Right ventricle myocardium inferior (tissue), 1 donor: Measurements from ENCODE around the gene CDK5R2. TPM values are rescaled to one million over a fixed set of nuclear protein-coding genes. Genes with fewer than 3 reads are reported as not detected.
"Not testable (repeated sequence)": the region's sequence is repeated elsewhere in the genome, so short reads cannot be mapped to it uniquely, and the experiment has no call there.

Experiments used
- ATAC-seq: fragments of 200-7000 bp; cut with Tn5 transposase; one replicate; pipeline ENCODE4 v1.9.1; 2020; ENCODE audit warnings: mild to moderate bottlenecking, moderate library complexity
- DNase-seq: peaks from one replicate; pipeline ENCODE4 v3.0.0; 2021; ENCODE audit errors: missing footprints
- intact Hi-C: fragments of 100-400 bp; cut with DNase I; formaldehyde crosslinking; loops from one replicate; pipeline ENCODE4 v1.11.0; 2022
- long read RNA-seq: library from polyadenylated mRNA; unstranded; transcript quantifications from one replicate; pipeline ENCODE4 v2.0.0, GENCODE V29; 2021
- total RNA-seq: library from RNA; stranded (reverse); fragmentation: NEBNext Ultra II Directional; extraction: Animal tissue kit (Norgen Biotek cat#: 25700); gene quantifications from one replicate; pipeline ENCODE4 v1.2.1, GENCODE V29; 2021
- donor health status: DM: no; HTN: yes; CAD: no; lungs with severe emphysema.

Gene CDK5R2
- not detected for total RNA-seq
- long read RNA-seq: 0 reads

GRCh38 chr2:218959141-218959731 is at the start of gene CDK5R2:
TSS of gene CDK5R2 (plus strand) at chr2:218959666. CDS start at chr2:218959821, 155 bp downstream.
- intact Hi-C loops: no loop called here
- DNase-seq: peak; percentile 78
- ATAC-seq: peak; percentile 53

GRCh38 chr2:218910741-218911140 is 48.7 kb upstream of the CDK5R2 start:
- no peak for DNase-seq
- no peak for ATAC-seq
- intact Hi-C loops: no loop called here

- intact Hi-C loops: no loop called here
- DNase-seq: no peak
- ATAC-seq: no peak
Measured at GRCh38 chr2:218920504-218920903, 39.0 kb upstream of the CDK5R2 start.

DNA sequence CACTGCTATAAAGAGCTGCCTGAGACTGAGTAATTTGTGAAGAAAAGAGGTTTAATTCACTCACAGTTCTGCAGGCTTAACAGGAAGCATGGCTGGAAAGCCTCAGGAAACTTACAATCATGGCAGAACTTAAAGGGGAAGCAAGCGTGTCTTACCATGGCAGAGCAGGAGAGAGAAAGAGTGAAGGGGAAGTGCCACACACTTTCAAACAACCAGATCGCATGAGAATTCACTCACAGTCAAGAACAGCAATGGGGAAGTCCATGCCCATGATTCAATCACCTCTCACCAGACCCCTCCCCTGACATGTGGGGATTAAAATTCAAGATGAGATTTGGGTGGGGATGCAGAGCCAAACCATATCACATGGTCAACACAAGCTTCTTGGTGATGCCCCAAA is 34.7 kb upstream of the CDK5R2 start:
- ATAC-seq: no peak

GRCh38 chr2:218925434-218925833 is 34.0 kb upstream of the CDK5R2 start:
- ATAC-seq (no peak), DNase-seq (no peak)
- intact Hi-C loops: no loop called here

More for the DNA sequence above, 34.7 kb upstream of the CDK5R2 start:
- intact Hi-C loops: no loop called here
- no peak for DNase-seq

DNA sequence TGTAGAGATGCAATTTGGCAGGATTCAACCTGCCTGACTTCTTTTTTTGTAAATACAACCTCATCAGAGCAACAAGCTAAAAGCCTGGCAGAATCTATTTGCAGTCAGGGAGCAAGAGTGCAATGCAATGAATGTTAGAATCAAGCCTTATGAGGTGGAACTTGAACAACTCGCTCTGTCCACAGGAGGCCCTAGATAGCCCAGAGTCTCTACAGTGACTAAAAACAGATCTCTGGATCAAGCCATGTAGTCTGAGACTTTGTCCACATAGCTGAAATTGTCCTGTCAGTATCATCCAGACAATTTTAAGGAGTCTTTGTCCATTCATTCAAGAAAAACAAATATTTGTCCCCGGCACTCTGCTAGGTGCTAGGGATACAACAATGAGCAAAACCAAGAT is 32.0 kb upstream of the CDK5R2 start:
- DNase-seq: no peak
- intact Hi-C loops: no loop called here
- ATAC-seq: no peak

DNA sequence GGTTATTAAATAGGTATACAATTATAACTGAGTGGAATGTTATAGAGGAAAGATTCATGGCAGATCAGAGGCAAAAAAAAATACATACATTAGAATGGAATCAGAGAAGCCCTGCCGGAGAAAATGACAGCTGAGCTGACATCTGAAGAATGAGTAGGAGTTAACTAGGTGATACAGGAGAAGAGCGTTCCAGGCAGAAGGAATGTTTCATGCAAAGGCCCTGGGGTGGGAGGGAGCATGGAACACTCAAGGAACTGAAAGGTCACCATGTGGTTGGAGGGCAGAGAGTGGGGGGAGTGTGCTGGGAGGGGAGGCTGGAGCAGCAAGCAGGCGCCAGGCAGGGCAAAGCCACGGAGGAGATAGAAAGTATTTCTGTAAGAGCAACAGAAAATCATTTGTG is 31.6 kb upstream of the CDK5R2 start:
- no peak for DNase-seq
- intact Hi-C loops: no loop called here
- no peak for ATAC-seq

GRCh38 chr2:218930488-218930887 is 29.0 kb upstream of the CDK5R2 start:
- DNase-seq, ATAC-seq, intact Hi-C loops: not testable (repeated sequence)

DNA sequence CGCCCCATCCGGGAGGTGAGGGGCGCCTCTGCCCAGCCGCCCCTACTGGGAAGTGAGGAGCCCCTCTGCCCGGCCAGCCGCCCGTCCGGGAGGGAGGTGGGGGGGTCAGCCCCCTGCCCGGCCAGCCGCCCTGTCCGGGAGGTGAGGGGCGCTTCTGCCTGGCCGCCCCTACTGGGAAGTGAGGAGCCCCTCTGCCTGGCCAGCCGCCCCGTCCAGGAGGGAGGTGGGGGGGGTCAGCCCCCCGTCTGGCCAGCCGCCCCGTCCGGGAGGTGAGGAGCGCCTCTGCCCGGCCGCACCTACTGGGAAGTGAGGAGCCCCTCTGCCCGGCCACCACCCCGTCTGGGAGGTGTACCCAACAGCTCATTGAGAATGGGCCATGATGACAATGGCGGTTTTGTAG is 27.7 kb upstream of the CDK5R2 start:
- DNase-seq: not testable (repeated sequence)

DNA sequence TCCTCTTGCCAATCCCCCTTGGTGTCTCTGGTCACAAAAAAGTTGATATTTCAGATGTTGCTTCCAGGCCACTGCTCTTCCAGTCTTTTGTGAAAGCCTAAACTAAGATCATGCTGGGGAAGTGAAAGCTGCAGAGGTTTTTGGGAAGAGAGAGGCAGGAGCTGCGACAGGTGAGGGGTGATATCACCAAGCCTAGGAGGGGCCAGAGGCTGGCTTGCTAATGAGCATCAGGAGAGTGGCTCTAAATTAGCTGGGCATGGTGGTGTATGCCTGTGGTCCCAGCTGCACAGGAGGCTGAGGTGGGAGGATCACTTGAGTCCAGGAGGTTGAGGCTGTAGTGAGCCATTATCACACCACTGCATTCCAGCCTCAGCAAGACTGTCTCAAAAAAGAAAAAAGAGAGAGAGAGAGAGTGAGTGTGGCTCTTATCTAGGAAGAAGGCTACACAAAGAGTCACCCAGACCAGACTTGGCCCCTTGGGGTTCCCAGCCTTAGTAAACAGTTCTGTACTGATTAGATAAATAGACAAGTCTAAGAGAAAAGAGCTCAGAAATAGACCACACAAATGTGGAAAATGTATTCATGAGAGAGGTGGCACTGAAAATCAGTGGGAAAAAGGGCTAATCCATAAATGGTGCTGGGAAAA is 14.6 kb upstream of the CDK5R2 start:
- DNase-seq: no peak
- intact Hi-C loops: no loop called here
- no peak for ATAC-seq

More for the DNA sequence above, 27.7 kb upstream of the CDK5R2 start:
- ATAC-seq, intact Hi-C loops: not testable (repeated sequence)

DNA sequence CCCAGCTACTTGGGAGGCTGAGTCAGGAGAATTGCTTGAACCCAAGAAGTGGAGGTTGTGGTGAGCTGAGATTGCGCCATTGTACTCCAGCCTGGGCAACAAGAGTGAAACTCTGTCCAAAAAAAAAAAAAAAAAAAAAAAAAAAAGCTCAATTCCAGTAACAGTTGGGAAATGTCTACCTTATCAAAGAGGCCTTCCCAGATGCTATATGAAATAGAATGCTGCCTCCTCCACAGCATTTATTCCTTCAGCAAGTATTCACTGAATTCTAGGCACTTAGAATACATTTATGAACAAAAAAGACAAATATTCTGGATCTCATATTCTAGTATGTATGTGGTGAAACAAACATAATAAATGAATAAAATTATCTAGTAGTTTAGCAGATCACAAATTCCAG is 12.8 kb upstream of the CDK5R2 start:
- intact Hi-C loops: no loop called here
- no peak for DNase-seq
- no peak for ATAC-seq

DNA sequence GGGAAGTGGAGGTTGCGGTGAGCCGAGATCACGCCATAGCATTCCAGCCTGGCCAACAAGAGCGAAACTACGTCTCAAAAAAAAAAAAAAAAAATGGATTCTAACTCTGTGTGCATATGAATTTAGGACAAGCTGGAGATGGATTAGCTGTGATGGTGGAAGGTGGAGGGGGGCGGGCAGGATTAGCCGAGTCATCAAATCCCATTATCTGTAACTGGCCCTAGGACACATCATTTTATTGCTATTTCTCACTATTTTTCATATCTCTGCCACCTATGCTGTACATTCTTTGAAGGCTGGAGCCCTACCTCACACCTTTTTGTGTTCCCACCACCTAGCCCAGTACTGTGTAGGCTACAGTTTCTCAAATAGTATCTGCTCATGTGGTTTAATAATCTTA is 7.3 kb upstream of the CDK5R2 start:
- DNase-seq (no peak), ATAC-seq (no peak)
- intact Hi-C loops: no loop called here

DNA sequence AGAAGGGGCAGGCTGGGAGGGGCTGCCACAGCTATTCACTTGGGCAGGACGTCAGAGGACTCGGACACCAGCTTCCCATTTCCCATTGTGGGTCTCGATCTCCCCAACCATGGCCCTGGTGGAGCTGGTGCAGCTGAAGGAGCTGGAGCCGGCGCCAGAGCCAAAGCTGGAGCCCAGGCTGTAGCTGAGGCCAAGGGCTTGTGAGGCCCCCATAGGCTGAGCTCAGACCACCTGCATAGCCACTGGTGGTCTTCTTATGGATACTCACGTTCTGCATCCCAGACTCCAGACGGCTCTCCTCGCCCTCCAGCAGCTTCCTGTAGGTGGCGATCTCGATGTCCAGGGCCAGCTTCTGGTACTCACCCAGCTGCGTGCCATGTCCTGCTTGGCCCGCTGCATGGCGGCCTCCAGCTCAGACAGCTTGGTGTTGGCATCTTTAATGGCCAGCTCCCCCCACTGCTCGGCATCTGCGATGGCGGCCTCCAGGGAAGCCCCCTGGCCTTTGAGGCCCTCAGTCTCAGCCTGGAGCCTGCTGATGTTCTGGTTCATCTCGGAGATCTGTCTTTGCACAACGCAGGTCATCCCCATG is 6.0 kb upstream of the CDK5R2 start:
- intact Hi-C loops: no loop called here
- no peak for DNase-seq
- no peak for ATAC-seq

GRCh38 chr2:218954541-218955300 is 4.7 kb upstream of the CDK5R2 start:
- DNase-seq (no peak), ATAC-seq (no peak)
- intact Hi-C loops: no loop called here

DNA sequence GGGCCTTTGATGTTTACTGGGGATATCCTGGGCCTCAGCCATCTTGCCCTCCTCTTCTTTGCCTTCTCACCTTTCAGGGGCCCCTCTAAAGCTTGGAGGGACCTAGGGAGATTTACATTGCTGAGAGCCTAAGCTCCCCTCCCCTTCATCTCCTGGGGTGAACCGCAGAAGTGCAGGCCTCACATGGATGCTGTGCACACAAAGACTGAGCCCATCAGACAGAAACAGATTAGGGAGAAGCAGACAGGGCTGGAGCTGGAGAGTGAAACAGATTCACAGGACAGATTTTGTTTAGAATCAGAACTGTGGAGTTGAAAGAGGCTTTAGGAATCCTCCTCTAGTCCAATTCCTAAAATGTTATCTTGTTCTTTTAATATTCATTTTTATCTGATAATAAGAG is 3.4 kb upstream of the CDK5R2 start:
- no peak for DNase-seq
- intact Hi-C loops: no loop called here
- ATAC-seq: no peak

DNA sequence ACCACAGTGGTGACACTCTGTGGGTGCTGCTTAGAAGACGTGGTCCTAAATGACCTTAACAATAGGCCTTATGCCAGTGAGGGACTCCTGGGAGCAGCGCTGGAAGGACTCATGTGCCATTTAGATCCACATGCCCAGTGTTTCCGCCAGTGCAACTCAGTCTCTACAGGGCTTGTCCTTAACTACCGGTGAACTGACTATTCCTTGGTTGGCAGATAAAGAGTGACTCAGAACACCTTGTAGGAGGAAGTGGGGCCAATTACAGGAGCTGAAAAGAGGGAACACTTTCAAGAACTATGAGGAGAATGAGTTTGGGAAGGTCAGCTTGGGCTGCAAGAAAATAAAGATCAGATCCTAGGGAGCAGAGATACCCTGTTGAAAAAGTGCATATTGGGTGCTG is 1.8 kb upstream of the CDK5R2 start:
- intact Hi-C loops: no loop called here
- DNase-seq (no peak), ATAC-seq (no peak)

- intact Hi-C loops: no loop called here
- no peak for DNase-seq
- no peak for ATAC-seq
Measured at GRCh38 chr2:218958276-218958675, 1.2 kb upstream of the CDK5R2 start.

DNA sequence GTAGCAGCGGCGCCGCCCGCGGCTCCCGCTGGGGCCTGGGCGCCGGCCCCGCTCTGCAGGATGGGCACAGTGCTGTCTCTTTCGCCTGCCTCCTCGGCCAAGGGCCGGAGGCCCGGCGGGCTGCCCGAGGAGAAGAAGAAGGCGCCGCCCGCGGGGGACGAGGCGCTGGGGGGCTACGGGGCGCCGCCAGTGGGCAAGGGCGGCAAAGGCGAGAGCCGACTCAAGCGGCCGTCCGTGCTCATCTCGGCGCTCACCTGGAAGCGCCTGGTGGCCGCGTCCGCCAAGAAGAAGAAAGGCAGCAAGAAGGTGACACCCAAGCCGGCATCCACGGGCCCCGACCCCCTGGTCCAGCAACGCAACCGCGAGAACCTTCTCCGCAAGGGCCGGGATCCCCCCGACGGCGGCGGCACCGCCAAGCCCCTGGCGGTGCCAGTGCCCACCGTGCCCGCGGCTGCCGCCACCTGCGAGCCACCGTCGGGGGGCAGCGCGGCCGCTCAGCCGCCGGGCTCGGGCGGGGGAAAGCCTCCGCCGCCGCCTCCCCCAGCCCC is 369 bp downstream of the CDK5R2 start:
- no peak for ATAC-seq
- intact Hi-C loops: no loop called here
- DNase-seq: no peak

GRCh38 chr2:218960309-218961165 is 1.1 kb downstream of the CDK5R2 start:
- ATAC-seq (no peak), DNase-seq (no peak)
- intact Hi-C loops: no loop called here
